ENCODE measurements around the gene TWF2. TPM values are rescaled to one million over a fixed set of nuclear protein-coding genes. Genes with fewer than 3 reads are reported as not detected.

Gene TWF2
- total RNA-seq, 4 donors from 2014 or later: 33.2 to 46.2 (median 42.6) TPM

DNA sequence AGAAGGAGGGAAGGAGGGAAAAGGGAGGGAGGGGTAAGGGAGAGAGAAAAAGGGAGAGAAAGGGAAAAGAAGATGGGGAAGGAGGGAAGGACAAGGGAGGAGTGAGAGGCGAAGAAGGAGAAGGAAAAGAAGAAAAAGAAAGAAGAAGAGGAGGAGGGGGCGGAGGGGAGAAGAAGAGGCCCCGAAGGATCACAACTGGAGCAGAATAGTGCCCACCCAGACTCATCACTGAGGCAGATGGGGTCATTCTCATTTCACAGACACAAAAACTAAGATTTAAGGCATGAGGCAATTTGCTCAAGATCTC, 43.7 kb downstream of the TWF2 start:
- H3K27ac ChIP-seq: no peak overlapping the region
- peaks cover 51% of the 10 kb centered on the region for H3K4me1 ChIP-seq
- TF ChIP-seq EP300 (IDR thresholded peaks at IDR 0.05) (no peak), POLR2A (IDR thresholded peaks at IDR 0.05) (no peak), POLR2AphosphoS5 (IDR thresholded peaks at IDR 0.05) (no peak)
- TF ChIP-seq, protein P1, sequence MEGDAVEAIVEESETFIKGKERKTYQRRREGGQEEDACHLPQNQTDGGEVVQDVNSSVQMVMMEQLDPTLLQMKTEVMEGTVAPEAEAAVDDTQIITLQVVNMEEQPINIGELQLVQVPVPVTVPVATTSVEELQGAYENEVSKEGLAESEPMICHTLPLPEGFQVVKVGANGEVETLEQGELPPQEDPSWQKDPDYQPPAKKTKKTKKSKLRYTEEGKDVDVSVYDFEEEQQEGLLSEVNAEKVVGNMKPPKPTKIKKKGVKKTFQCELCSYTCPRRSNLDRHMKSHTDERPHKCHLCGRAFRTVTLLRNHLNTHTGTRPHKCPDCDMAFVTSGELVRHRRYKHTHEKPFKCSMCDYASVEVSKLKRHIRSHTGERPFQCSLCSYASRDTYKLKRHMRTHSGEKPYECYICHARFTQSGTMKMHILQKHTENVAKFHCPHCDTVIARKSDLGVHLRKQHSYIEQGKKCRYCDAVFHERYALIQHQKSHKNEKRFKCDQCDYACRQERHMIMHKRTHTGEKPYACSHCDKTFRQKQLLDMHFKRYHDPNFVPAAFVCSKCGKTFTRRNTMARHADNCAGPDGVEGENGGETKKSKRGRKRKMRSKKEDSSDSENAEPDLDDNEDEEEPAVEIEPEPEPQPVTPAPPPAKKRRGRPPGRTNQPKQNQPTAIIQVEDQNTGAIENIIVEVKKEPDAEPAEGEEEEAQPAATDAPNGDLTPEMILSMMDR (IDR thresholded peaks at IDR 0.05): no peak
- H3K36me3 ChIP-seq: no peaks in the 10 kb centered on the region
- H3K27me3 ChIP-seq: no peaks in the 10 kb centered on the region
- DNase-seq (ENCODE audit: low spot score in 2 of 2): no peak
- H3K4me3 ChIP-seq: no peak overlapping the region
- 86% methylated on average over 3 of the region's 3 CpGs for WGBS
- no peaks in the 10 kb centered on the region for H3K9me3 ChIP-seq

DNA sequence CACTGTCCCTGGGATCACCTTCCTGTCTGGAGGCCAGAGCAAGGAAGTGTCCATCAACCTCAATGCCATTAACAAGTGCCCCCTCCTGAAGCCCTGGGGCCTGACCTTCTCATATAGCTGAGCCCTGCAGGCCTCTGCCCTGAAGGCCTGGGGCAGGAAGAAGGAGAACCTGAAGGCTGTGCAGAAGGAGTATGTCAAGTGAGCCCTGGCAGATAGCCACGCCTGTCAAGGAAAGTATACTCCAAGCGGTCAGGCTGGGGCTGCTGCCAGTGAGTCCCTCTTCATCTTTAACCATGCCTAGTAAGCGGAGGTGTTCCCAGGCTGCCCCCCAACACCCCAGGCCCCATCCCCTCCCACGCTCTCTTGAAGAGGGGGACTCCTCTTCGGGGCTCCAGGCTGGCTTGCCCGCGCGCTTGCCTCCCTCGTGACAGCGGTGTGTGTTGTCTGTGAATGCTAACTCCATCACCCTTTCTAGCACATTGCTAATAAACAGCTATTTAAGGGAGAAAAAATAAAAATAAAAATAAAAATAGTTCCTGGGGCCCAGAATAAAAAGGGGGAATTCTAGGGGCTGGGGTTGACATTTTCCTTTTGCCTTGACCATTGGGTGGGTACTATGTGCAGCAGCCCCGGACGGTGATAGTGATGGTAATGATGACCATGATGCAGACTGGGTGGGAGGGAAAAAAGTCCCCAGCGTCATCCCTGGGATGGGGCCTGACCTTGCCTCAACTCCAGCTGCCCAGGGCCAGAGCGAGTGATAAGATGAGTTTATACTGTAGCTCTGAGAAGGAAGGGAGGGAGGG, 44.3 kb downstream of the TWF2 start:
- no peaks in the 10 kb centered on the region for H3K9me3 ChIP-seq
- no peak for DNase-seq (ENCODE audit: low spot score in 2 of 2)
- H3K27ac ChIP-seq: no peak overlapping the region
- peaks cover 55% of the 10 kb centered on the region for H3K4me1 ChIP-seq
- TF ChIP-seq, protein P1 (IDR thresholded peaks at IDR 0.05): no peak
- no peak for TF ChIP-seq POLR2AphosphoS5 (IDR thresholded peaks at IDR 0.05)
- no peak for TF ChIP-seq POLR2A (IDR thresholded peaks at IDR 0.05)
- TF ChIP-seq EP300 (IDR thresholded peaks at IDR 0.05): no peak
- 93% methylated on average over 14 of the region's 14 CpGs for WGBS
- H3K27me3 ChIP-seq: no peaks in the 10 kb centered on the region
- no peaks in the 10 kb centered on the region for H3K36me3 ChIP-seq
- no peak overlapping the region for H3K4me3 ChIP-seq

DNA sequence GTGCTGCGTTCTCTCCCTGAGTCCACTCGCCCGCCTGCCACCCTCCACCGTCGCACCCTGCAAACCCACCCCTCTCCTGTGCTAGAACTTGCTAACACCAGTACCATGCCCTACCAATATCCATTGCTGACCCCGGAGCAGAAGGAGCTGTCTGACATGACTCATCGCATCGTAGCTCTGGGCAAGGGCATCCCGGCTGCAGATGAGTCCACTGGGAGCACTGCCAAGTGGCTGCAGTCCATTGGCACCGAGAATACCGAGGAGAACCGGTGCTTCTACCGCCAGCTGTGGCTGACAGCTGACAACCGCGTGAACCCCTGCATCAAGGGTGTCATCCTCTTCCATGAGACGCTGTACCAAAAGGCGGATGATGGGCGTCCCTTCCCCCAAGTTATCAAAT, 45.9 kb downstream of the TWF2 start:
- no peak overlapping the region for H3K4me3 ChIP-seq
- TF ChIP-seq EP300 (IDR thresholded peaks at IDR 0.05): no peak
- TF ChIP-seq, protein P1 (IDR thresholded peaks at IDR 0.05): no peak
- no peak for TF ChIP-seq POLR2A (IDR thresholded peaks at IDR 0.05)
- no peak for TF ChIP-seq POLR2AphosphoS5 (IDR thresholded peaks at IDR 0.05)
- no peaks in the 10 kb centered on the region for H3K9me3 ChIP-seq
- H3K36me3 ChIP-seq: no peaks in the 10 kb centered on the region
- peaks cover 44% of the 10 kb centered on the region for H3K4me1 ChIP-seq
- WGBS: 70% methylated on average over 11 of the region's 18 CpGs
- no peak overlapping the region for H3K27ac ChIP-seq
- H3K27me3 ChIP-seq: no peaks in the 10 kb centered on the region
- no peak for DNase-seq (ENCODE audit: low spot score in 2 of 2)

DNA sequence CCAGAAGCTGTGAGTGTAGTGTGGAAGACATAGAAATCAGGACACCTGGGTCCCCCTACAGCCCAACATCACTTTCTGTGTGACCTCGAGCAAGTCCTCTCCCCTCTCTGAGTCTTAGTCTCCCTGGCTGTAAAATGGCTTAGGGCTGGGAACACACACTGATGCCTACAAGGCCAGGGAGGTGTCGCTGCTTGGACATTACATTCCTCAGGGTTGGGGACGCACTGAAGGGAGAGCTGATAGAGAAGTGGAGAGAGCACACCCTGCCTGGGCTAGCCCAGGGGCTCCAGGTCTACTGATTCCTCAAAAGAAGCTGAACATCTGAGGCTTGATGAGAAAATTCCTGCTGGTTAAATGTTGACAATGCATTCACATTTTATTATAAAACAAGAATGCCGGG, 47.3 kb downstream of the TWF2 start:
- no peaks in the 10 kb centered on the region for H3K27me3 ChIP-seq
- DNase-seq (ENCODE audit: low spot score in 2 of 2): no peak
- peaks cover 32% of the 10 kb centered on the region for H3K4me1 ChIP-seq
- no peak overlapping the region for H3K27ac ChIP-seq
- H3K9me3 ChIP-seq: no peaks in the 10 kb centered on the region
- H3K36me3 ChIP-seq: no peaks in the 10 kb centered on the region
- WGBS: 100% methylated on average over 1 of the region's 4 CpGs
- H3K4me3 ChIP-seq: no peak overlapping the region
- no peak for TF ChIP-seq EP300 (IDR thresholded peaks at IDR 0.05)
- TF ChIP-seq POLR2AphosphoS5 (IDR thresholded peaks at IDR 0.05): no peak
- TF ChIP-seq, protein P1 (IDR thresholded peaks at IDR 0.05): no peak
- TF ChIP-seq POLR2A (IDR thresholded peaks at IDR 0.05): no peak

DNA sequence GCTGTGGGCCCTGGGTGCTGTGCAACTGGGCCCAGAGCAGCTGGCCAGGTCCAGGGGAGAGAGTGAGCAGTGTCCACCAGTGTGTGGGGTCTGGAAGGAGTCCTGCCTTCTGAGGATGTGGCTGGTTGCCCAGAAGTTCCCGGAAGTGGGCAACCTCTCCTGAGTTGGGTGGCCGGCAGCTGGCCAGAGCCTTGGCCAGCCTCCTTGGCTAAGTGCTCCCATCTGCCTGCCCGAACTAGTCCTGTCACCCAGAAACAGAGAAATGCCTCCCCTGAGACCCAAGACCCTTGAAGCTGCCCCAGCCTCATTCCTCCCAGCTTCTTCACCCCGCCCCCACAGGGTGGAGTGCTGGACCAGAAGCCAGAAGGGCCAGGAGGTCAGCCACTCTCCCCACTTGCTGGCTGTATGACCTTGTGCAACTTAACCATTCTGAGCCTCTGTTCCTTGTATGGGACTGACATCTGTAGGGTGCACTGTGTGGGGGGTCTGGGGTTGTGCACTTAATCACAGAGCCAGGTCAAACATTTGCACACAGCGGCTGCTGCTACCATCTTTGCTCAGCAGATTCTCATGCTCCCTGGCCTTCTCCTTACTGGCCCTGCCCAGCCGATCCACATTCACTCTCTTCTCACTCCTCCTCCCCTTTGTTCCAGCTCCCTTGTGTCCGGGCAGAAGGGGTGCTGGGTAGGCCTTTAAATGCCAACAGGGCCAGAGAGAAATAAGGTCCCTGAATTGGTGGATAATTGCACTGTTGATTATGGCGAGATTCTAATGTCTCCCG, 48.5 kb downstream of the TWF2 start:
- peak in 1 of 2 donors; percentile 63 for DNase-seq (ENCODE audit: low spot score in 2 of 2)
- no peaks in the 10 kb centered on the region for H3K36me3 ChIP-seq
- no peaks in the 10 kb centered on the region for H3K9me3 ChIP-seq
- WGBS: 56% methylated on average over 9 of the region's 9 CpGs
- TF ChIP-seq, protein P1 (IDR thresholded peaks at IDR 0.05): no peak
- TF ChIP-seq POLR2AphosphoS5 (IDR thresholded peaks at IDR 0.05): no peak
- no peak for TF ChIP-seq EP300 (IDR thresholded peaks at IDR 0.05)
- no peak for TF ChIP-seq POLR2A (IDR thresholded peaks at IDR 0.05)
- no peaks in the 10 kb centered on the region for H3K27me3 ChIP-seq
- H3K27ac ChIP-seq: peak overlapping the region; percentile 3
- peaks cover 22% of the 10 kb centered on the region for H3K4me1 ChIP-seq
- no peak overlapping the region for H3K4me3 ChIP-seq

Data from suprapubic skin (tissue), 4 donors.